ENCODE results near the gene CDHR3. TPM values are rescaled to one million over a fixed set of nuclear protein-coding genes. Genes with fewer than 3 reads are reported as not detected.
A peak's percentile ranks its signal among the peaks of the same experiment; 100 is the strongest.

The CDHR3 gene
- total and polyA plus RNA-seq, 10 of the 15 experiments (the other 5 are each of a cell fraction or from before 2014, with no cell fraction given) = 0.06 to 0.11 TPM; not detected in 8

GRCh38 chr7:106056513-106057203, 93.6 kb downstream of the CDHR3 start (continued):
- TF ChIP-seq SIN3A (IDR thresholded peaks at IDR 0.05; ENCODE audit: low read depth, low read length) (no peak), BMI1 (IDR thresholded peaks at IDR 0.05; ENCODE audit: borderline replicate concordance) (no peak), HSF1 (IDR thresholded peaks at IDR 0.05; ENCODE audit: low read depth, low read length) (no peak), NBN (IDR thresholded peaks at IDR 0.05) (0 out of 2 replicates have a peak, but pooled peaks have one; percentile 15), RFX5 (IDR thresholded peaks at IDR 0.05; ENCODE audit: low read depth, low read length) (no peak), GATAD2B (conservative IDR thresholded peaks at IDR 0.05; ENCODE audit: low read depth) (no peak), ZNF217 (IDR thresholded peaks at IDR 0.05) (no peak), YY1 (IDR thresholded peaks at IDR 0.05; ENCODE audit: low read depth, low read length) (peak; percentile 86), CTCF (IDR thresholded peaks at IDR 0.05 in 2 of 3, conservative IDR thresholded peaks at IDR 0.05 in 1 of 3; ENCODE audit: control insufficient read depth in 2 of 3, extremely low read depth in 1 of 3, insufficient read depth in 1 of 3, low read depth in 3 of 3, low read length in 3 of 3) (peak; percentile 90 to 93 (median 92))

Measured in GM12878 (cell line).